AG04450 (cell line): Measurements from ENCODE around the gene XYLT1. TPM values are rescaled to one million over a fixed set of nuclear protein-coding genes. Genes with fewer than 3 reads are reported as not detected.

Experiments
- CTCF ChIA-PET: fragments of 300-600, 350-600 bp; formaldehyde crosslinking; extraction: SDS; loops from one replicate; lab custom pipeline; 2022; ENCODE audit warnings: antibody characterized with exemption, inconsistent platforms; lab: Charles Lee
- POLR2A ChIA-PET: fragments of 350-600 bp; formaldehyde crosslinking; extraction: SDS; loops from one replicate; lab custom pipeline; 2021; ENCODE audit warnings: antibody characterized with exemption, inconsistent platforms; lab: Yijun Ruan, JAX
- DNase-seq: peaks from one replicate; pipeline ENCODE4 v3.0.0-alpha.2; 2011; ENCODE audit warnings: low read depth, low spot score
- H3K27ac ChIP-seq: one replicate; pipeline ENCODE4 v1.5.1; 2012; ENCODE audit warnings: low read depth, low read length, control low read depth
- H3K27me3 ChIP-seq: one replicate; pipeline ENCODE4 v1.6.0; 2012; ENCODE audit warnings: low read length; ENCODE audit not compliant: control insufficient read depth, insufficient read depth
- H3K4me3 ChIP-seq: 2 replicates; pipeline ENCODE4 v1.5.1; 2011; ENCODE audit warnings: mild to moderate bottlenecking, low read depth, low read length, control low read depth
- H3K9me3 ChIP-seq: 2 replicates; pipeline ENCODE4 v1.5.1; 2012; ENCODE audit warnings: low read length; ENCODE audit not compliant: control insufficient read depth, insufficient read depth
- CTCF ChIP-seq: IDR thresholded peaks from 2 replicates; pipeline ENCODE4 v1.5.1; 2011; ENCODE audit warnings: low read depth, low read length, control low read depth, inconsistent platforms
- polyA plus RNA-seq: library from polyadenylated mRNA; depleted of rRNA; stranded (reverse); fragments of >200 nt; gene quantifications from 2 replicates; pipeline ENCODE4 v1.2.3, GENCODE V29; 2011

XYLT1 gene
- polyA plus RNA-seq, 1 experiment: 6.7 TPM

DNA sequence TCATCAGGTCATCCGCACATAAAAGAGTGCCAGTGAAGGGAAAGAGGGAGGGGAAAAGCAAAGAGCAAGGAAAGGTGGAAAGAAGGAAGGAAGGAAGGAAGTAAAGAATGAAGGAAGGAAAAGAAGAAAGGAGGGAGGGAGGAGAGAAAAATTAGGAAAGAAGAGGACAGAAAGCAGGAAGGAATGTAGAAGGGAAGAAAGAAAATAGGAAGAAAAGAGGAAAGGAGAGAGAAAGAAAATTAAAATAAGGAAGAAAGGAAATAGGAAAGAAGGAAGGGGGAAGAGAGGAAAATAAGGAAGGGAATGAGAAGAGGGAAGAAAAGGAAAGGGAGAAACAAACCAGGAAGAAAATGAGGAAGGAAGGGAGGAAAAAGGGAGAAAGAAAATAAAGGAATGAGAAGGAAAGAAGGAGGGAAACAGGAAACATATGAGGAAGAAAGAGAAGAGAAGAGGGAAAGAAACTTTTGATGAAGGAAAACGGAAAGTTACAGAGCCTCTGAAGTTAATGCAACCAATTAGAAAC is 212.6 kb downstream of the XYLT1 start:
- no peak overlapping the region for H3K4me3 ChIP-seq
- ChIA-PET CTCF (no interaction called here), POLR2A (no interaction called here)
- H3K27ac ChIP-seq: no peak overlapping the region
- TF ChIP-seq CTCF: no peak
- no peak for DNase-seq
- H3K9me3 ChIP-seq: no peaks in the 10 kb centered on the region
- H3K27me3 ChIP-seq: no peaks in the 10 kb centered on the region

DNA sequence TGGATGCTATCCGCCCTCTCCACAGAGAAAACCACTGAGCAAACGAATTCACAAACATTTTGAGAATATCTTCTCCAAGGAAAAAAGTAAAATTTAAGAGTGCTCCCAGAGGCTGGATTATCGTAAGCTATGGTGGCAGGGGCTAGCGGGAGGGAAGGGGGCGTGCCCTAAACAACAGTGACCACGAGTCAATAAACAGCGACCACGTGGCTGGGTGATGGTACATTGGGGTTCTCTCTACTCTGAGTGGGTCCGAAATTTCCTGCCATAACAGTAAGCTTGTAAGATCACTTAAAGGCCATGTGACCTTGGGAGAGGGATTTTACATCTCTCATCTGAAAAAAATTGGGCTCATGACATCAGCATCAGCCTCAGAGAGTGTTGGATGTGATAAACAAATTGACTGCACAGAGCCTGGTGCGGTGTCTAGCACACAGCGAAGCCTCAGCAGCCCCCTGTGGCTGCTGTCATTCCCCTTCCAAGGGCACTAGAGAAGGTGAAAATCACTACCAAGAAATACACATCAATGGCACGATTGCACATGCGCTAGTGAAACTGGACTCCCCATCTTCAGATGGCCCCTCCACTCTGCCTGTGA is 213.2 kb downstream of the XYLT1 start:
- POLR2A ChIA-PET: no interaction called here
- no peak overlapping the region for H3K4me3 ChIP-seq
- no peak overlapping the region for H3K27ac ChIP-seq
- no peaks in the 10 kb centered on the region for H3K27me3 ChIP-seq
- no peaks in the 10 kb centered on the region for H3K9me3 ChIP-seq
- DNase-seq: no peak
- no peak for TF ChIP-seq CTCF
- CTCF ChIA-PET: no interaction called here

- H3K27ac ChIP-seq: no peak overlapping the region
- no peaks in the 10 kb centered on the region for H3K9me3 ChIP-seq
- ChIA-PET POLR2A (no interaction called here), CTCF (no interaction called here)
- no peak overlapping the region for H3K4me3 ChIP-seq
- DNase-seq: no peak
- no peak for TF ChIP-seq CTCF
- no peaks in the 10 kb centered on the region for H3K27me3 ChIP-seq
Measured at GRCh38 chr16:17252701-17253100, 218.1 kb downstream of the XYLT1 start.

- POLR2A ChIA-PET: no interaction called here
- Histone ChIP-seq H3K27ac (no peak overlapping the region), H3K9me3 (no peaks in the 10 kb centered on the region), H3K4me3 (no peak overlapping the region), H3K27me3 (no peaks in the 10 kb centered on the region)
- no peak for DNase-seq
- no peak for TF ChIP-seq CTCF
- CTCF ChIA-PET: no interaction called here
Measured at GRCh38 chr16:17252064-17252463, 218.7 kb downstream of the XYLT1 start.

GRCh38 chr16:17251496-17251895 is 219.3 kb downstream of the XYLT1 start:
- no peaks in the 10 kb centered on the region for H3K9me3 ChIP-seq
- no peak overlapping the region for H3K27ac ChIP-seq
- no peak overlapping the region for H3K4me3 ChIP-seq
- H3K27me3 ChIP-seq: no peaks in the 10 kb centered on the region
- CTCF ChIA-PET: no interaction called here
- DNase-seq: no peak
- no peak for TF ChIP-seq CTCF
- POLR2A ChIA-PET: no interaction called here
